Upper lobe of left lung (tissue), 4 donors: Measurements from ENCODE around the gene RIBC1.

Experiments used
- EP300 ChIP-seq, 4 donors: sonication (generic); formaldehyde crosslinking; IDR thresholded peaks; one replicate each; pipeline ENCODE4 v1.5.1; 2017; ENCODE audit warnings: antibody characterized with exemption in 4 of 4, control low read depth in 2 of 4
- POLR2A ChIP-seq, 4 donors: fragments of 450-650 bp; IDR thresholded peaks; one replicate each; pipeline ENCODE4 v1.5.1; 2016 to 2017; ENCODE audit warnings: antibody characterized with exemption in 4 of 4, mild to moderate bottlenecking in 2 of 4
- POLR2AphosphoS5 ChIP-seq, 2 donors: sonication (generic); formaldehyde crosslinking; IDR thresholded peaks; one replicate each; pipeline ENCODE4 v1.5.1; 2017; ENCODE audit warnings: antibody characterized with exemption in 2 of 2
- TF ChIP-seq, protein P1 (sequence below), 6 experiments: fragments of 450-650 bp in 4 of 6; fragments of 200-600 bp in 2 of 6; sonication (generic) in 2 of 6; IDR thresholded peaks; one replicate each; pipeline ENCODE4 v1.5.1; 2016 to 2019; ENCODE audit warnings: antibody characterized with exemption in 6 of 6

DNA sequence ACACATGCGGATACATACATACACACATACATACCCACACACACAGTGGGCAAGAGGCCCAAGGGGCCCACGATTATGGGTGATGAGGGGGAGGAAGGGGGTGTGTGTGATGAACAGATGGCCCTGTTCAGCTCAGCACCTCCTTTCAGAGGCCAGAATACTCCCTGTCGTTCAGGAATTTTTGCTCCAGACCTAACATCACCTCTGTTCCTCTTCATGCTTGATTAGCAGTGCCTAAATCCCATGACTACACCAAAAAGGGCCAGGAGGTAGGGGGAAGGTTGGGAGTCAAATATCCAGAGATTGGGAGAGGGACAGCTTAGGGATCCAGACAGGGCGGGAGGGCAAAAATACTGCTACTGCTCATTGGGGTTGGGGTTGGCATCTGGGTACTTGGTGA lies 42.9 kb upstream of the RIBC1 start:
- TF ChIP-seq, protein P1, sequence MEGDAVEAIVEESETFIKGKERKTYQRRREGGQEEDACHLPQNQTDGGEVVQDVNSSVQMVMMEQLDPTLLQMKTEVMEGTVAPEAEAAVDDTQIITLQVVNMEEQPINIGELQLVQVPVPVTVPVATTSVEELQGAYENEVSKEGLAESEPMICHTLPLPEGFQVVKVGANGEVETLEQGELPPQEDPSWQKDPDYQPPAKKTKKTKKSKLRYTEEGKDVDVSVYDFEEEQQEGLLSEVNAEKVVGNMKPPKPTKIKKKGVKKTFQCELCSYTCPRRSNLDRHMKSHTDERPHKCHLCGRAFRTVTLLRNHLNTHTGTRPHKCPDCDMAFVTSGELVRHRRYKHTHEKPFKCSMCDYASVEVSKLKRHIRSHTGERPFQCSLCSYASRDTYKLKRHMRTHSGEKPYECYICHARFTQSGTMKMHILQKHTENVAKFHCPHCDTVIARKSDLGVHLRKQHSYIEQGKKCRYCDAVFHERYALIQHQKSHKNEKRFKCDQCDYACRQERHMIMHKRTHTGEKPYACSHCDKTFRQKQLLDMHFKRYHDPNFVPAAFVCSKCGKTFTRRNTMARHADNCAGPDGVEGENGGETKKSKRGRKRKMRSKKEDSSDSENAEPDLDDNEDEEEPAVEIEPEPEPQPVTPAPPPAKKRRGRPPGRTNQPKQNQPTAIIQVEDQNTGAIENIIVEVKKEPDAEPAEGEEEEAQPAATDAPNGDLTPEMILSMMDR (IDR thresholded peaks at IDR 0.05): no peak
- TF ChIP-seq POLR2A (IDR thresholded peaks at IDR 0.05) (no peak), EP300 (IDR thresholded peaks at IDR 0.05) (no peak), POLR2AphosphoS5 (IDR thresholded peaks at IDR 0.05) (no peak)
